Frontal cortex (tissue), 4 donors: ENCODE results near the gene KIF3B. TPM values are rescaled to one million over a fixed set of nuclear protein-coding genes. Genes with fewer than 3 reads are reported as not detected.
"Not testable (repeated sequence)": the region's sequence is repeated elsewhere in the genome, so short reads cannot be mapped to it uniquely, and the experiment has no call there.

Experiments used
- DNase-seq, 2 donors: peaks; one replicate each; pipeline ENCODE4 v3.0.0; 2012; ENCODE audit warnings: low spot score in 2 of 2
- FAIRE-seq: peaks from 2 replicates; lab custom pipeline; 2012; peaks lifted over from hg19 to GRCh38; lab: Jason Lieb, UNC
- total RNA-seq: library from RNA; depleted of rRNA; stranded (reverse); fragments of >200 nt; gene quantifications from one replicate; pipeline ENCODE4 v1.2.3, GENCODE V29; 2014
- donor health status: control.
- donor health status: control.
- donor health status: control.

Gene KIF3B
- total RNA-seq, 1 donor from 2014 or later = 89.3 TPM

DNA sequence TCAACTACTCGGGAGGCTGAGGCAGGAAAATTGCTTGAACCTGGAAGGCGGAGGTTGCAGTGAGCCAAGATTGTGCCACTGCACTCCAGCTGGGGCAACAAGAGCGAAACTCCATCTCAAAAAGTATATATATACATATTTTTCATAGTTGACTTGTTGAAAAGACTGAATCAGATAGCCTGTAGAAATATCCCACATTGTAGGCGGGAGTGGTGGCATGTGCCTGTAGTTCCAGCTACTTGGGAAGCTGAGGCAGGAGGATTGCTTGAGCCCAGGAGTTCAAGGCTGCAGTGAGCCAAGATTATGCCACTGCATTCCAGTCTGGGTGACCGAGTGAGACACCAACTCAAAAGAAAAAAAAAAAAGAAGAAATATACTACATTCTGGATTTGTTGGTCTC is 46.3 kb downstream of the KIF3B start:
- not testable (repeated sequence) for DNase-seq, FAIRE-seq

- DNase-seq = no peak
- FAIRE-seq = no peak
These were observed 48.5 kb downstream of the KIF3B start for GRCh38 chr20:32325706-32326503.

GRCh38 chr20:32326504-32326845 is 49.0 kb downstream of the KIF3B start:
- DNase-seq (no peak), FAIRE-seq (no peak)

GRCh38 chr20:32327087-32327681 is 49.7 kb downstream of the KIF3B start:
- no peak for FAIRE-seq
- DNase-seq = no peak

DNA sequence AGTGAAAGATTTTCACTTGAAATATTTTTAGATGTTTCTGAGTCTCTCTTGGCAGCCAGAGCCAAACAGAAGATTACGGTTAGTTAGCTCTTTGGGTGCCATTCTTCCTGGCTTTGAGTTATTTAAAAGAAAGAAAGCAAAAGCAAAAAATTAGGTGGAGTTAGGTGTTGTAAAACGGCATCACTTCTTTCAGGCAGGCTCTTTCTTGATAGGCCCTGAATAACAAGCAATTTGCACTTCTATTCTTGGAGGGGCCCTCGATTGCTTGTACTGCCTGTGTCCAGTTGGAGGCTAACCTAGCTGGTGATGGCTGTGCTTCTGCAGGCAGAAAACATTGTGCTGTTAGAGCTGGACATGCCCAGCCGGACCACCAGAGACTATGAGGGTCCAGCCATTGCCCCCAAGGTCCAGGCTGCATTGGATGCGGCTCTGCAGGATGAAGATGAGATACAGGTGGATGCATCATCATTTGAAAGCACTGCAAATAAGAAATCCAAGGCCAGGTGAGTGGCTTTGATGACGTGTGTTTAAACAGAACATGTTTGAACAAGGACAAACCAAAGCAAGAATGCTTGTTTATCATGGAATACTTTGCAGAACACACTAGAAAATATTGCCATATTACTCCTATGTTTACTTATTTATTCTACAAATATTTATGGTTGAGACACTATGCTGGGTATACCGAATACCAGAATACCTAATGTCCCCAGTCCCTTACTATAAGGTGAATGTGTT is 52.5 kb downstream of the KIF3B start:
- no peak for FAIRE-seq
- DNase-seq = no peak

GRCh38 chr20:32330555-32330897 is 53.1 kb downstream of the KIF3B start:
- no peak for FAIRE-seq
- DNase-seq = no peak

DNA sequence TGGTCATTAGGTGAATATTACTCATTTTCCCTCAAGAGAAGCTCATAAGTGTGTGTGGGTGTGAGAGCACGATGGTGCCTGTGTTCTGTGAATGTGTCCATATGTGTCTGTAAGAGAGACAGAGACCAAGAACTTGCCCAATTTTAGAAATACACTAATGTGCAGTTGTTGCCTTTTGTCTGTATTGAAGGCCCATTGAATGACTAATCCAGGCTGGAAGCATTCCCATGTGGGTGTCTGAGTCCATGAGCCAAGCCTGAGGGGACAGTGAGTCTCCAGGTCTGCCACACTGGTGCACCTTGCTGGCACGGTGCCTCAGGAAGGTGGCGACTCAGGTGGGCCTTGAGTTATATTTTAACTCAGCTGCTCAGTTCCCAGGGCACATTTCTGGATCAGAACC is 55.2 kb downstream of the KIF3B start:
- FAIRE-seq (no peak), DNase-seq (no peak)

DNA sequence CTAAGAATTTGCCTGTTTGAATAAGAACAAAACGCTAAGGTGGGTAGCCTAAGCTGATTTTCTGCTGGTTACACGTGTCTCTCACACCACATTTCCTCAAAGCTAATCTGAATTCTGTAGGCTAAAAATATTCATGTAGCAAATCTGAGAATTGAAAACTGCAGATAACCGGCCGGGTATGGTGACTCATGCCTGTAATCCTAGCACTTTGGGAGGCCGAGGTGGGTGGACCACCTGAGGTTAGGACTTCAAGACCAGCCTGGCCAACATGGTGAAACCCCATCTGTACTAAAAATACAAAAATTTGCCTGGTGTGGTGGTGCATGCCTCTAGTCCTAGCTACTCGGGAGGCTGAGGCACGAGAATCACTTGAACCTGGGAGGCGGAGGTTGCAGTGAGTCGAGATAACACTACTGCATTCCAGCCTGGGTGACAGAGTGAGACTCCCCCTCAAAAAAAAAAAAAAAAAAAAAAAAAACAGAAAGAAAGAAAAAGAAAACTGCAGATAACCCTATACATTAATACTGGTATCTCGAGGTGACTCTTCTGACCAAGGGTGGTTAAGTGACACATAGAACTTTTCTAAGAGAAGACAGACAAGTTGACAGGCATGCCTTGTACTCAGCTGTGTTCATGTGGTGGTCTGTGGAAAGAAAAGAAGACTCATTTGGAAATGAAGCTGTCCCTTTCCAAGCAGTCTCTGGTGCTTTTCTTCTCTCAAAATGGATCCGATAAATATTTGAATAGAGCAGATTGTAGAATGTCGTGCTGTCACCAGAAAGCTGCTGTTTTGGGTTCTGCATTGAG is 55.9 kb downstream of the KIF3B start:
- FAIRE-seq (no peak), DNase-seq (no peak)

DNA sequence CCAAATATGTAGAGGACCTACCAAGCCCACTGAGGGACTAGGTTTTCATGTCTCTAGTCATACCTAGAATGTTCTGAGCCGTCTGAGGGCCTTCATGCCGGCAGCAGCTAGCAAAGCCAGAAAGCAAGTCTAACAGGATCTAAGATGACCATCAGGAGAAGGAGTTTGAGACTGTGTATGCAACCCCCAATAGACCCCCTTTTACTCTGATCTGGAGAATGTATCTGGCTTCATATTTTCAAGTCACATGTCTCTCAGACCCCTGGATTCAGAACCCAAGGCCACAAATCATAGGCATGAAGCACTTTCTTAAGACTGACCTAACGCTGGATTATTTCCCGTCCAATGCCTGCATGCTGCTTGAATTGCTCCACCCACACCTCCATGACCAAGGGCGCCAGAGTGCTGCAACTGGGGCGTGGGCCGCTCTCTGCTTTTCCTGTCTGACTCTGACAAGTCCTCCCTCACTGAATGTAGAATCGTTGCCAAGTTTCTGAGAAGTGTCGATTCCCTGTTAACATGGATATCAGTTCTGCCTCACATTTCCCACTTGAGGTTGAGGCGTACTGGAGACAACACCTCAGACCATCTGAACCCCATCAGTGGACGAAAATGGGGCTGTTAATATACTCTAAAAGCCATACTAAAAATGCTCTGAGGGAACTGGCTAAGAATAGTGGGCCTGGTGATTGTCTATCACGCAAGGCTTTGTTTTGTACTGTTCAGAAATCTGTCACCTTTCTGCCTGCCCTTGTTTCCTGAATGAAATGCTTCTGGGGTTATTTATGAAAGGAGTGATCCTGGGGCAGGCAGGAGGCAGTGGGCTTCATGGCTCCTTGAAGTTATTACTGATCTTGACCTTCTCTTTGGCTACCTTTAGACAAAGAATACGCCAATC is 56.8 kb downstream of the KIF3B start:
- FAIRE-seq (no peak), DNase-seq (no peak)

DNA sequence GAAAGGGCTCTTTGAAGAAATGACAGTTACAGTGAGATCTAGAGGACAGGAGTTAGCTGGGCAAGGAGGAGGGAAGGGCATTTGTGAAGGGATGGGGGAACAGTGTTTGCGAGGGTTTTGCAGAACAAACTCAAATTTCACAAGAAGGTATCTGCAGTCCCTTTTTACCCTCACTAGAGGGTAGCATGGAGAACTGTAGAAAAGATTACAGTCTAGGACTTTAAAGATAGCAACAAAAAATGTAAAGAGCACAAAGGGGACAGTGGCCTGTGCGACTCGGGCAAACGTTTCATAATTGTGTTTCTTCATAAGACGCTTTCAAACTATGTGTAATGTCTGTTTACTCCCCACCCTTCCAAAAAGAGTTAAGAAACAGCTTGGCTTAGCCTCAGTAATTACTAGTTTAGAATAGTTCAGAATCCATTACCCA is 59.5 kb downstream of the KIF3B start:
- peak in 1 of 2 donors; percentile 43 for DNase-seq
- no peak for FAIRE-seq

- FAIRE-seq = no peak
These were observed 60.6 kb downstream of the KIF3B start for GRCh38 chr20:32337937-32338661.

GRCh38 chr20:32338665-32339064 is 61.2 kb downstream of the KIF3B start:
- DNase-seq = no peak
- FAIRE-seq = no peak

More at GRCh38 chr20:32337937-32338661, 60.6 kb downstream of the KIF3B start:
- DNase-seq = no peak

DNA sequence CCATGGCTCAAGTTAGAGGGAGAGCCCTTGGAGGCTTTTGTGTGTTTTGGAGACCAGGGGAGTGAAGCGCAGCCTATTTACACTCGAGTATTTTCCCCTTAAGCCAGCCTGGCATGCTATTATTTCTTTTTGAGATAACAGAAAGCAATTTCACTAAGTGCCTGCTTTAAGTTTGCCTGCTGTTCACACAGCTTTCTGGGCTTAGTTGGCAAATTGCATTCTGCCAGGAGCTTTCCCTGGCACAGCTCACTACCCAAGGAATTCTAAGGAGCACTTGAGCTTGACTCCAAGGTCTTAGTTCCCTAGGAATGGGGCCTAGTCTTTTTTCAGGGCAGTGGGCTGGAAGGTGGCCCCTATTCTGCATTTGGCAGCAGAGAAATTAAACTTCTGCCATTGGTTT is 61.7 kb downstream of the KIF3B start:
- no peak for FAIRE-seq

DNA sequence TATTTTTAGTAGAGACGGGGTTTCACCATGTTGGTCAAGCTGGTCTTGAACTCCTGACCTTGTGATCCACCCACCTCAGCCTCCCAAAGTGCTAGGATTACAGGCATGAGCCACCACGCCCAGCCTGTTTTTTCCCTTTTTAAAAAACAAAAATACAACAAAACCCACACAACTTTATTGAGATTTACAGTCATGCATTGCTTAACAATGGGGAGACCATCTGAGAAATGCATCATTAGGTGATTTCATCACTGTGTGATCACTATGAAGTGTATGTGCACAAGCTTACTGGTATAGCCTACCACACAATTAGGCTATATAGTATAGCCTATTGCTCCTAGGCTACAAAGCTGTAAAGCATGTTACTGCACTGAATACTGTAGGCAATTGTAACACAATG is 63.6 kb downstream of the KIF3B start:
- FAIRE-seq, DNase-seq: not testable (repeated sequence)

More for the DNA sequence above, 61.7 kb downstream of the KIF3B start:
- DNase-seq = no peak

DNA sequence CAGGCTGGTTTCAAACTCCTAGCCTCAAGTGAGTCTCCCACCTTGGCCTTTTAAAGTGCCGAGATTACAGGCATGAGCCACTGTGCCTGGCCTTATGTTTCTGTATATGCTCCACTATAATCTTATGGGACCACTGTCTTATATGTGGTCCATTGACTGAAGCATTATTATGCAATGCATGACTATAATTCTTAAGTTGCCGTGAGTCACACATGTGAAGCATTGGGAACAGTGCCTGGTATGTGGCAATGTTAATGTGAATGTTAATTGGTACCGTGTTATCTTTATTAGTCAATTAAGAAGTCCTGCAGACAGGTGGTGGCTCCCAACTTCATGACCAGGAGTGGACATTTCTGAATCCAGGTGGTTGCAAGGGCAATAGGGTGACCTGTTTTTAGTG is 66.0 kb downstream of the KIF3B start:
- DNase-seq (no peak), FAIRE-seq (no peak)

GRCh38 chr20:32344835-32345506 is 67.5 kb downstream of the KIF3B start:
- FAIRE-seq (no peak), DNase-seq (no peak)

DNA sequence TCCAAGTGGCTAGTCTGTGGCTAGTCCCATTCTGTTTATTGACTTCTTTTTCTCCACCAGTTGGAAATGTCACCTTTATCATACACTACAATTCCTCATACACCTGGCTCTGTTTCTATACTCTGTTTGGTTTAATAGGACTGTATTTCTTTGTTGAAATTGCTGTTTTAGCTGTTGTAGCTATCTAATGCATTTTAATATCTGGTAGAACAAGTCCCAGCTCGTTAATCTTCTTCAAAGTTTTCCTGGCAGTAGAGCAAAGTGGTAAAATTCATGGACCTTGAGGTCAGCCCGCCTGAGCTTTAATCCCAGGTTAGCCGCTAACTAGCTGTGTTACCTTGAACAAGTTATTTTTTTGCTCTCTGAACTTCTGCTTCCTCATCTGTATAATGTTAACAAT is 70.8 kb downstream of the KIF3B start:
- FAIRE-seq (no peak), DNase-seq (no peak)

DNA sequence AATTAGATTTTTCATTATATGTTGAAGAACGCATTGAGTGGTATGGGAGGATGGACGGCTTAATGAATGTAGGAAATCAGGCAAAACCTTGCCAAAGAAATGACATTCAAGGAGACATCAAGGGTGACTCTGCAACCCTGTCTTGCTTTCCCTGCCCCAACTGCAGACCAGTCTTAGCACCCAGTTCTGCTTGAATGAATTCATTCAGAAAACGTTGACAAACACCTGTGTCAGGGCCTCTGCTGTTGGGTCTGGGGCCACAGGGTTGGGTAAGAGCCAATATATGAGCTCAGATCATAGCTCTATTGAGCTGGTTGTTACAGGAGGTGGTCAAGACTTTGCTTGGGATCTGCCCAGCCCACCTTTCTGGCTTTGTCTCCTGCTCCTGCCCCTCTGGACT is 73.0 kb downstream of the KIF3B start:
- FAIRE-seq (no peak), DNase-seq (no peak)
